Coronary artery (tissue), 2 donors: Measurements from ENCODE around the gene DMKN.

Source experiments
- DNase-seq: peaks from one replicate; pipeline ENCODE4 v3.0.0-alpha.2; 2017; ENCODE audit warnings: low spot score
- H3K27ac ChIP-seq, 2 donors: fragments of 200-600 bp; sonication (generic); one replicate each; pipeline ENCODE4 v1.5.1; 2016 to 2019
- H3K4me3 ChIP-seq: fragments of 200-600 bp; sonication (generic); 2 replicates; pipeline ENCODE4 v1.5.1; 2016; ENCODE audit warnings: mild to moderate bottlenecking, moderate library complexity
- TF ChIP-seq, protein P1 (sequence below): fragments of 200-600 bp; sonication (generic); IDR thresholded peaks from one replicate; pipeline ENCODE4 v1.5.1; 2019; ENCODE audit warnings: antibody characterized with exemption

Gene DMKN

DNA sequence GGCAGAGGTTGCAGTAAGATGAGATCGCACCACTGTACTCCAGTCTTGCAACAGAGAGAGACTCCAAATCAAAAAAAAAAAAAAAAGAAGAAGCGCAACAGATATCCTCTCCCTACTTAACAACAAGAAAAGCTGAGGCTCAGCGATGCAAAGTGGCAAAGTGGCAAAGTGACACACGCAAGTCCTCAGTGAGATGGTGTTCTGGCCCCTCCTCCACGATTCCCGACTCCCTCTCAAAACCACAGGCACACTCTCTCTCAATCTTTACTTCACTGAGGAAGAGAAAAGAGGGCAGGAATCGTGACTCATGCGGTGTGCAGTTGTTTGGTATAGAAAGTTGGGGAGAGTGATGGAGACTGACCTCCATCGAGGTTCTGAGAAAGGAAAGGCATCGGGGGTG, 52.8 kb downstream of the DMKN start:
- TF ChIP-seq, protein P1, sequence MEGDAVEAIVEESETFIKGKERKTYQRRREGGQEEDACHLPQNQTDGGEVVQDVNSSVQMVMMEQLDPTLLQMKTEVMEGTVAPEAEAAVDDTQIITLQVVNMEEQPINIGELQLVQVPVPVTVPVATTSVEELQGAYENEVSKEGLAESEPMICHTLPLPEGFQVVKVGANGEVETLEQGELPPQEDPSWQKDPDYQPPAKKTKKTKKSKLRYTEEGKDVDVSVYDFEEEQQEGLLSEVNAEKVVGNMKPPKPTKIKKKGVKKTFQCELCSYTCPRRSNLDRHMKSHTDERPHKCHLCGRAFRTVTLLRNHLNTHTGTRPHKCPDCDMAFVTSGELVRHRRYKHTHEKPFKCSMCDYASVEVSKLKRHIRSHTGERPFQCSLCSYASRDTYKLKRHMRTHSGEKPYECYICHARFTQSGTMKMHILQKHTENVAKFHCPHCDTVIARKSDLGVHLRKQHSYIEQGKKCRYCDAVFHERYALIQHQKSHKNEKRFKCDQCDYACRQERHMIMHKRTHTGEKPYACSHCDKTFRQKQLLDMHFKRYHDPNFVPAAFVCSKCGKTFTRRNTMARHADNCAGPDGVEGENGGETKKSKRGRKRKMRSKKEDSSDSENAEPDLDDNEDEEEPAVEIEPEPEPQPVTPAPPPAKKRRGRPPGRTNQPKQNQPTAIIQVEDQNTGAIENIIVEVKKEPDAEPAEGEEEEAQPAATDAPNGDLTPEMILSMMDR = no peak
- no peak overlapping the region for H3K4me3 ChIP-seq
- no peak overlapping the region for H3K27ac ChIP-seq
- DNase-seq = no peak

DNA sequence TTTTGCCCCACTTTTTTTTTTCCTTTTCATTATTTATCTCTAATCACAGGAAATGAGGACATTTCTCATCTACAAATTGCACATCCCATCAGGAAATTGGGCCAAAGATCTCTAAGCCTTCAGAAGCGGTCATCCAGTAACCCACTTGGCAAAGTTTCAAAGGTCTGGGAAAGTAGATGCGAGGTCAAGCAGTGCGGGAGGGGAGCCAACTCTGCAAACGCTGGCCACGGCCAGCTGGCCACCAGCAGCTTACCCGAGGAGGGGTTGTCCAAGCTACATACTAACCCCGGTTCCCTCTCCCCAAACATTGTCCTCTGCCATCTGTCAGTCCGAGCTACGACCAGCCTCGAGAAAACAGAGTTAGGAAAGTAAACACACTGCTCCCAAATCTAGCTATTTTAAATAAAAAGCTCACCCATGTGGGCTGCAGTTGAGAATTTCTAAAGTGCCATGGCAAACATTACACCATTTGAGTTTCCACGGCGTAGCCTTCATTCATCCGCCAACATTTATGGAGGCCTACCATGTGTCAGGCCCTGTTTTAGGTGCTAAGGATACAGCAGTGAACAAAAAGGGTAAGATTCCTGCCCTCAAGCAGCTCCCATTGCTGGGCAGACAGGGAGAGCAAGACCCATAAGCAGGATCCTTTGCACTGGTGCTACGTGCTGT, 53.9 kb downstream of the DMKN start:
- no peak for DNase-seq
- TF ChIP-seq, protein P1 = no peak
- H3K27ac ChIP-seq = no peak overlapping the region
- H3K4me3 ChIP-seq = no peak overlapping the region

DNA sequence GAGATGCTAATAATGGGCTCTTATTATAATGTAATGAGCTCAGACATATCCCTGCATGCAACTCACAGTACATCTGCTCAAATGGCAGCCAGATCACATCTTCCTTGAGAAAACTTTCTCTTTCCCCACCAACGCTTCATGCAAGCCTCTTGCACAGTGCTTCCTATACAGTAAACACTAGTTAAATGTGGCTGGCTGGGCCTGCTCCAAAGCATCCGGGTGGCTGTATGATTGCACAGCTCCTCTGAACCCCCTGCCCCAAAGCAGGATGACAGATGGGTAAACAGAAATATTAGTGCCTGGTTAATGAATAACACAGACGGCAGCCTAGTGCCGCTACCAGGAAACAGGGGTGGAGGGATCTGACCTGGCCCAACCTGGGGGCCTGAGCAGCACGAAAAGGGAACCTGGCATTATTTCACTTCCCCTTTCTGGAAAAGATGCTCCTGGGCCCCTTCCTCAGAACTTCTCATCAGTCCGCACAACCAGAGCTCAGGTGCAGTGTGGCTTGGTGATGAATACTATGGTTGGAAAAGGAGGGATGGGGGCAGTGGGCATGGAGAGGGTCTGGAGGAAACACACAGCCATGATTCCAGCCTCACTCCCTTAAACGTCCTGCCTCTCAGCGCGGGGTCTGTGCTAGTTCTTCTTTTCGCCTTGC, 54.6 kb downstream of the DMKN start:
- TF ChIP-seq, protein P1 = no peak
- H3K27ac ChIP-seq = no peak overlapping the region

DNA sequence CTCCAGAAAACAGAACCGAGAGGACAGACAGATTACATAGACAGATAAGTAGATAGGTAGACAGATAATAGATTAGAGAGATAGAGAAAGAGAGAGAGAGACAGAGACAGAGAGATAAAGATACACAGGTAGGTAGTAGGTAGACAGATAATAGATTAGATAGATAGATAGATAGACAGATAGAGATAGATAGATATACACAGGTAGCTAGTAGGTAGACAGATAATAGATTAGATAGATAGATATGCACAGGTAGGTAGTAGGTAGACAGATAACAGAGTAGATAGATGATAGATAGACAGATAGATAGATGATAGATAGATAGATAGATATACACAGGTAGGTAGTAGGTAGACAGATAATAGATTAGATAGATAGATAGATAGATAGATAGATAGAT, 55.3 kb downstream of the DMKN start:
- no peak for DNase-seq
- no peak overlapping the region for H3K4me3 ChIP-seq
- TF ChIP-seq, protein P1 = no peak
- H3K27ac ChIP-seq = no peak overlapping the region

More for the DNA sequence above, 54.6 kb downstream of the DMKN start:
- H3K4me3 ChIP-seq = no peak overlapping the region
- DNase-seq = no peak

DNA sequence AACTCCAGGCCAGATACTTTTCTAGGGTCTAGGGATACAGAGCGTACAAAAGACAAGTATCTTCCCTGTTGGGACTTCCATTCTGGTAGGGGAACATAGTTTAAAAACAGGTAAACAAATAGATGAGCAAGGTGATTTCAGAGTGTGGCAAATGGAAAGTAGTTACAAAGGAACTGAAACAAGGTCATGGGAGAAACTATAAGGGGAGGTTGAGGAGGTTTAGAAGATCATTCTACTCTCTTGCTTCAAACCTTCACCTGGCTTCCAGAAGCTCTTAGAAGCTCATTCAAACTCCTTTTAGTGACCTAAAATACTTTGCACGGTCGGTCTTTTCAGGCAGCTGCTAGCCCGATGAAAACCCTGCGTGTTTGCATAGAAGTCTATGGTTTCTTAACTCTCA, 56.3 kb downstream of the DMKN start:
- Histone ChIP-seq H3K4me3 (no peak overlapping the region), H3K27ac (no peak overlapping the region)
- TF ChIP-seq, protein P1 = no peak
- DNase-seq = no peak

DNA sequence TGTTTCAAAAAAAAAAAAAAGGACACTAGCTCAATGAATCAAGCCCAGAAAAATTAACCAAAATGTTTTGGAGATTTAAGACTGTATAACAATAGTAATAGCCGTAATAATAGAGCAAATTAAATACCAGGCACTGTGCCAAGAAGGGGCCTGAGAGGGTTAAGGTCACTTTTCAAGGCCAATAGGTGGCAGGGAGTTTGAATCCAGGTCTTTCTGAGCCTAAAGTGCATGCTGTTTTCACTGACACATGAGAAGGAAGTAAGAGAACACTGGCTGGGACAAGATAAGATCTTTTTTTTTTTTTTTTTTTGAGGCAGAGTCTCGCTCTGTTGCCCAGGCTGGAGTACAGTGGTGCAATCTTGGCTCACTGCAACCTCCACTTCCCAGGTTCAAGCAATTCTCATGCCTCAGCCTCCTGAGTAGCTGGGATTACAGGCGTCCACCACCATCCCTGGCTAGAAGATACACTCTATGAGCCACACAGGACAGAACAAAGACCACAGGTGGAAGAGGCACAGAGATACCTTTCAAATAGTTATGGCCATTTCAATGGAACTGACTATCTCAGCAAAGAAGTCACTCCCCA, 57.7 kb downstream of the DMKN start:
- DNase-seq = no peak
- Histone ChIP-seq H3K4me3 (no peak overlapping the region), H3K27ac (no peak overlapping the region)
- TF ChIP-seq, protein P1 = no peak

DNA sequence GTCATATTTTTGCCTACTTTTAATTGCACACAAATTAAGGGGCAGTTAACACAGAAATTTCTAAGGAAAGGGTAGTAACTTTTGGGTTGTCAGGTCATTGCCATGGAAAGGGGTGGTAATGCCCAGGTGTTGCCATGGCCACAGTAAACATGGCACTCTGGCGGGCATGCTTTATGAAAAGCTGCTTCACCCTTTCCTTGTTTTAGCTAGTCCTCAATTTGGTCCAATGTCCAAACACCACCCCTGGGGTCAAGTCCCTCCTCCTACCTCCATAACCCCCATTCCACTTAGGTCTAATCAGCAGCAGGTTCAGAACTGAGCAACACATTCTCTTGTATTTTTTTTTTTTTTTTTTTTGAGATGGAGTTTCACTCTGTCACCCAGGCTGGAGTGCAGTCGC, 58.8 kb downstream of the DMKN start:
- H3K4me3 ChIP-seq = no peak overlapping the region
- TF ChIP-seq, protein P1 = no peak
- DNase-seq = no peak
- no peak overlapping the region for H3K27ac ChIP-seq
